Esophagus muscularis mucosa (tissue), 4 donors: ENCODE results near the gene LETM1. TPM values are rescaled to one million over a fixed set of nuclear protein-coding genes. Genes with fewer than 3 reads are reported as not detected.
"Not testable (repeated sequence)": the region's sequence is repeated elsewhere in the genome, so short reads cannot be mapped to it uniquely, and the experiment has no call there.

ENCODE experiments used
- DNase-seq: peaks from one replicate; pipeline ENCODE4 v3.0.0-alpha.2; 2017; ENCODE audit errors: extremely low spot score
- H3K27ac ChIP-seq, 4 donors: fragments of 200-600 bp; sonication (generic); replicated peaks in 1 of 4; 1 replicate in 3 of 4; 2 replicates in 1 of 4; pipeline ENCODE4 v1.5.1; 2016 to 2019; ENCODE audit warnings: mild to moderate bottlenecking in 1 of 4
- H3K27me3 ChIP-seq, 4 donors: fragments of 200-600 bp; sonication (generic); one replicate each; pipeline versions ENCODE4 v1.5.1 to v1.6.0; 2016 to 2019
- H3K36me3 ChIP-seq, 4 donors: fragments of 200-600 bp; sonication (generic); one replicate each; pipeline ENCODE4 v1.5.1; 2016 to 2019
- H3K4me1 ChIP-seq, 4 donors: fragments of 200-600 bp; sonication (generic); one replicate each; pipeline ENCODE4 v1.5.1; 2016 to 2019
- H3K4me3 ChIP-seq, 4 donors: fragments of 200-600 bp; sonication (generic); 1 replicate in 2 of 4; 2 replicates in 2 of 4; pipeline ENCODE4 v1.5.1; 2016 to 2019; ENCODE audit warnings: mild to moderate bottlenecking in 4 of 4, moderate library complexity in 1 of 4
- H3K9me3 ChIP-seq, 4 donors: fragments of 200-600 bp; sonication (generic); 1 replicate in 3 of 4; 2 replicates in 1 of 4; pipeline ENCODE4 v1.5.1; 2016 to 2019
- EP300 ChIP-seq: sonication (generic); formaldehyde crosslinking; IDR thresholded peaks from one replicate; pipeline ENCODE4 v1.6.1; 2017; ENCODE audit warnings: antibody characterized with exemption
- POLR2A ChIP-seq: fragments of 450-650 bp; IDR thresholded peaks from one replicate; pipeline ENCODE4 v1.6.1; 2017; ENCODE audit warnings: antibody characterized with exemption, moderate library complexity, mild to moderate bottlenecking, low read depth
- POLR2AphosphoS5 ChIP-seq, 2 donors: sonication (generic); formaldehyde crosslinking; IDR thresholded peaks; one replicate each; pipeline ENCODE4 v1.6.1; 2017; ENCODE audit warnings: antibody characterized with exemption in 2 of 2
- WGBS: methylation state at CpG from one replicate; pipeline ENCODE4 v1.1.5; 2018; 5-methylcytosine and 5-hydroxymethylcytosine counted together
- intact Hi-C: fragments of 100-400 bp; cut with DNase I; formaldehyde crosslinking; loops from one replicate; pipeline ENCODE4 v1.15.1; 2023
- total RNA-seq, 4 donors: library from RNA; depleted of rRNA; stranded (reverse); fragments of >200 nt; gene quantifications; one replicate each; pipeline versions ENCODE4 v1.1.0 to v1.2.1, GENCODE V29; 2016
- TF ChIP-seq, protein P1 (sequence below), 3 experiments: fragments of 200-600 bp in 2 of 3; fragments of 450-650 bp in 1 of 3; sonication (generic) in 2 of 3; IDR thresholded peaks; one replicate each; pipeline ENCODE4 v1.5.1; 2017 to 2019; ENCODE audit warnings: antibody characterized with exemption in 3 of 3, mild to moderate bottlenecking in 2 of 3, moderate library complexity in 1 of 3

The LETM1 gene
- total RNA-seq, 4 donors from 2014 or later = 23.7 to 34.7 (median 33.3) TPM

DNA sequence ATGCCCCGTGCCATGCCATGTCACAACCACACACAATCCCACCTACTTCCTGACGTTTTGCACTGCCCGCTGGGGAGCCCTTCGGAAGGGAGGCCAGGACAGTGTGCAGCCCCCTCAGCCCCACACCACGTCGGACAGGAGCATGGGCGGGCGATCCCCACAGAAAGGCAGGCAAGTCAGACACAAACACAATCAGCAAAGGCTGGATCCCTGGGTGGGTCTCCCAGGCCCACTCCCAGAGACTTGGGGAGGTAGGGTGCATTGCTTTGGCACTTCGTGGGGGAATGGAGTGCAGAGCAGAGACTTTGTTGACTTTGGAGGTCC is 14.1 kb downstream of the LETM1 start:
- no peaks in the 10 kb centered on the region for H3K27me3 ChIP-seq
- TF ChIP-seq POLR2A (no peak), POLR2AphosphoS5 (IDR thresholded peaks at IDR 0.05) (no peak), EP300 (no peak)
- TF ChIP-seq, protein P1, sequence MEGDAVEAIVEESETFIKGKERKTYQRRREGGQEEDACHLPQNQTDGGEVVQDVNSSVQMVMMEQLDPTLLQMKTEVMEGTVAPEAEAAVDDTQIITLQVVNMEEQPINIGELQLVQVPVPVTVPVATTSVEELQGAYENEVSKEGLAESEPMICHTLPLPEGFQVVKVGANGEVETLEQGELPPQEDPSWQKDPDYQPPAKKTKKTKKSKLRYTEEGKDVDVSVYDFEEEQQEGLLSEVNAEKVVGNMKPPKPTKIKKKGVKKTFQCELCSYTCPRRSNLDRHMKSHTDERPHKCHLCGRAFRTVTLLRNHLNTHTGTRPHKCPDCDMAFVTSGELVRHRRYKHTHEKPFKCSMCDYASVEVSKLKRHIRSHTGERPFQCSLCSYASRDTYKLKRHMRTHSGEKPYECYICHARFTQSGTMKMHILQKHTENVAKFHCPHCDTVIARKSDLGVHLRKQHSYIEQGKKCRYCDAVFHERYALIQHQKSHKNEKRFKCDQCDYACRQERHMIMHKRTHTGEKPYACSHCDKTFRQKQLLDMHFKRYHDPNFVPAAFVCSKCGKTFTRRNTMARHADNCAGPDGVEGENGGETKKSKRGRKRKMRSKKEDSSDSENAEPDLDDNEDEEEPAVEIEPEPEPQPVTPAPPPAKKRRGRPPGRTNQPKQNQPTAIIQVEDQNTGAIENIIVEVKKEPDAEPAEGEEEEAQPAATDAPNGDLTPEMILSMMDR (IDR thresholded peaks at IDR 0.05) = no peak
- WGBS = 90% methylated on average over 8 of the region's 9 CpGs
- H3K36me3 ChIP-seq = peaks cover 36 to 89% (median 83%) of the 10 kb centered on the region in 4 donors
- H3K4me1 ChIP-seq = peaks cover 9 to 31% (median 24%) of the 10 kb centered on the region in 4 donors
- H3K4me3 ChIP-seq = no peak overlapping the region
- peak overlapping the region in 1 of 4 donors; percentile 37 for H3K27ac ChIP-seq
- DNase-seq = no peak
- intact Hi-C loops = no loop called here
- H3K9me3 ChIP-seq = no peaks in the 10 kb centered on the region

DNA sequence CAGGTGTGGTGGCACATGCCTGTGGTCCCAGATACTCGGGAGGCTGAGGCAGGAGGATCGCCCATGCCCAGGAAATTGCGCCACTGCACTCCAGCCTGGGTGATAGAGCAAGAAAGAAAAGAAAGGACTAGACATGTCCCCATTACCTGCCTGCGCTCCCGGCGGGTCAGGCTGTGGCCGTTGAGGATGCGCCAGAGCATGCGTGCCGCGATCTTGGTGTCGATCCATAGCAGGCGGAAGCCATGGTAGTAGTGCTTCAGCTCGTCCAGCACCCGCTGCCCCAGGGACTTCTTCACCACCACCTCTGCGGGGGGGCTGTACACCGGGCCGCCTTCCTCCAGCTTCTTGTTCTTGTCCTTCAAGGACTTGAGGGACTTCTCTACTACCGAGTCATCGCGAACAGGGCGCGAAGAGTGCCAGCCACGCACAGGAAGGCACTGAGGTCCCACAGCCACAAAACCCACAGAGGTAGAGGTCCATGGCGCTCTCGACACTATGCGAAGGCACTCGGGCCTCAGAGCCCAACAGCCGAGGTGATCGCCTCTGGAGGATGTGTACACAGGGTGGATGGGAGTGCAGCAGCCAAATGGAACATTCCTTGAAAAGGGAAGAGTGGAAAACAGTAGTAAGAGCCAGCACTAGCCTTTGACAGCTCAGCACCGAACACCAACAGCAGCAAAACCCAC is 14.6 kb downstream of the LETM1 start:
- peaks cover 40 to 89% (median 86%) of the 10 kb centered on the region in 4 donors for H3K36me3 ChIP-seq
- WGBS = 87% methylated on average over 30 of the region's 31 CpGs
- intact Hi-C loops = no loop called here

DNA sequence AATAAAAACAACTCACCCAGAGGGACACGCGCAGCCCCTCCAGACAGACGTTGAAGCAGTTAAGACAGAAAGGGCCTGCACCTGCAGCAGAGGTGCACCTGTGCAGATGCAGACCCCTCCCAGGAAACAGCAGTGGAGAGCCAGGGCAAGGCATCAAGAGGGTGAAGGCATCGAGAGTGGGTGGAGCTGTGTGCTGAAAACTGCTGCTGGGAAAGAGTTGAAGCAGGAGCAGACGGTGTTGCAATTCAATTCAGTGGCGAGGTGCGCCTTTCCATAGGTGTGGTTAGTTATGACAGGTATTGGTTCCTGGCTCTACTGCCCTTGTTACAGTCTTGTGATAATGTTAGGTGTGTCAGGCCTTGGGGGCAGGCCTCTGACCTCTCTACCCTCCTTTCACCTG is 16.7 kb downstream of the LETM1 start:
- H3K27me3 ChIP-seq = no peaks in the 10 kb centered on the region
- H3K4me3 ChIP-seq = no peak overlapping the region
- TF ChIP-seq, protein P1 (IDR thresholded peaks at IDR 0.05) = no peak
- TF ChIP-seq EP300 (no peak), POLR2A (no peak), POLR2AphosphoS5 (IDR thresholded peaks at IDR 0.05) (no peak)
- 87% methylated on average over 7 of the region's 7 CpGs for WGBS
- H3K4me1 ChIP-seq = peaks cover 9 to 29% (median 22%) of the 10 kb centered on the region in 4 donors
- DNase-seq = no peak
- intact Hi-C loops = no loop called here
- no peak overlapping the region for H3K27ac ChIP-seq
- peaks cover 59 to 91% (median 89%) of the 10 kb centered on the region in 4 donors for H3K36me3 ChIP-seq
- H3K9me3 ChIP-seq = no peaks in the 10 kb centered on the region

More for the DNA sequence above, 14.6 kb downstream of the LETM1 start:
- no peak for DNase-seq
- peak overlapping the region in 1 of 4 donors; percentile 37 for H3K27ac ChIP-seq
- H3K4me1 ChIP-seq = peaks cover 9 to 31% (median 24%) of the 10 kb centered on the region in 4 donors
- H3K27me3 ChIP-seq = no peaks in the 10 kb centered on the region
- no peak for TF ChIP-seq POLR2AphosphoS5 (IDR thresholded peaks at IDR 0.05)
- TF ChIP-seq POLR2A = no peak
- TF ChIP-seq EP300 = no peak
- no peaks in the 10 kb centered on the region for H3K9me3 ChIP-seq
- no peak overlapping the region for H3K4me3 ChIP-seq

DNA sequence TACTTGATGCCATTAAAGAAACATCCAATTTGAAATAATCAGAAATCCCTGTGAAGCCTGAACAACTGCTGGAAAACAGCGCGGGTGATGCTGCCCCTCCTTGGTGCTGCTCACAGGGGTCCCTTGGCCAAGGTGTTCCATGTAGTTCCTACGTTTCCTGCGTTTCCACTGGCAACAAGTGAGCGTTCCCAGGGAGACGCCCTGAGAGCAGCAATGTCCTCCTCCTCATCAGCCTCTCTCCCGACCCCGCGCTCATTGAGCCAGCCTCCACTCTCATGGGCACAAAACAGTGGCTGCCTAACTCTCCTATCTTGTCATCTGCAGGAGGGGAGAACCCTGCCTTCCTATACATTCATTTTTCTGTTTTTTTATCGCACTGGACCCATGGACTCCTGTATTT is 18.9 kb downstream of the LETM1 start:
- intact Hi-C loops = no loop called here
- Histone ChIP-seq H3K9me3 (no peaks in the 10 kb centered on the region), H3K27ac (no peak overlapping the region), H3K4me3 (no peak overlapping the region), H3K27me3 (no peaks in the 10 kb centered on the region), H3K4me1 (peaks cover 0 to 8% (median 4%) of the 10 kb centered on the region in 4 donors), H3K36me3 (peaks cover 77 to 98% (median 95%) of the 10 kb centered on the region in 4 donors)
- DNase-seq = no peak
- WGBS = 92% methylated on average over 10 of the region's 10 CpGs
- TF ChIP-seq POLR2AphosphoS5 (IDR thresholded peaks at IDR 0.05) (no peak), EP300 (no peak), POLR2A (no peak)
- TF ChIP-seq, protein P1 (IDR thresholded peaks at IDR 0.05) = no peak

DNA sequence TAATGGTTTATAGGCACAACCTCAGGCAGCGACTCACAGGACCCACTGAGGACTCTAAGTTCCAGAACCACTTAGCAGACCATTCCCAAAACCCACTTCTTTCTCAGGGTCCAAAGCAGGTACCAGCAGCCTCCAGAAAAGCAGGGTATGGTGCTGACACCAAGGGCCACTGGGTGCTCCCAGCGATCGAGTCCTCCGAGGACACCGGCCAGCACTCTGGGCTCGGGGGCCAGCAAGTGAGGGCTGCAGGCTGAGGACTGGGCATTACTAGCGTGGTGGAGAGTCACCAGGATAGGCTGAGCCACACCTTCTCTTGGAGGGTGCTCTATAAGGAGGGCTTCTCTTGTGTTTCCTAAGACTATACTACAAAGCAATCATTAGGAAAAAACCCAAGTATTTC is 19.3 kb downstream of the LETM1 start:
- intact Hi-C loops = no loop called here
- no peak for TF ChIP-seq EP300
- TF ChIP-seq, protein P1 (IDR thresholded peaks at IDR 0.05) = no peak
- no peak for TF ChIP-seq POLR2A
- TF ChIP-seq POLR2AphosphoS5 (IDR thresholded peaks at IDR 0.05) = no peak
- Histone ChIP-seq H3K9me3 (no peaks in the 10 kb centered on the region), H3K4me3 (no peak overlapping the region), H3K4me1 (peaks cover 0 to 3% (median 0%) of the 10 kb centered on the region in 4 donors), H3K27me3 (no peaks in the 10 kb centered on the region), H3K27ac (no peak overlapping the region), H3K36me3 (peaks cover 81 to 99% (median 98%) of the 10 kb centered on the region in 4 donors)
- no peak for DNase-seq
- WGBS = 93% methylated on average over 7 of the region's 7 CpGs

DNA sequence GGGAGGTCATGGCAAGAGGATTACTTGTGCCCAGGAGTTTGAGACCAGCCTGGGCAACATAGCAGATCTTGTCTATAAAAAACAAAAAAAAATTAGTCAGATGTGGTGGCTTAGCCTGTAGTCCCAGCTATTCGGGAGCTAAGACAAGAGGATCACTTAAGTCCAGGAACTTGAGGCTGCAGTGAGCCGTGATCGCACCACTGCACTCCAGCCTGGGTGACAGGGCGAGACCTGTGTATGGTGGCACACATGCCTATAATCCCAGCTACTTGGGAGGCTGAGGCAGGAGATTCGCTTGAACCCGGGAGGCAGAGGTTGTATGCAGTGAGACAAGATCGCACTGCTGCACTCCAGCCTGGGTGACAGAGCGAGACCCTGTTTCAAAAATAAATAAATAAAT is 20.1 kb downstream of the LETM1 start:
- H3K27me3 ChIP-seq, DNase-seq, H3K4me3 ChIP-seq, H3K4me1 ChIP-seq, H3K9me3 ChIP-seq, intact Hi-C loops, H3K27ac ChIP-seq: not testable (repeated sequence)
- peaks cover 81 to 100% (median 98%) of the 10 kb centered on the region in 4 donors for H3K36me3 ChIP-seq
- 98% methylated on average over 8 of the region's 8 CpGs for WGBS
